K562 (cell line): ENCODE measurements around the gene CDT1. TPM values are rescaled to one million over a fixed set of nuclear protein-coding genes. Genes with fewer than 3 reads are reported as not detected.

ENCODE experiments used
- ATF7 ChIP-seq: fragments of 450-650 bp; IDR thresholded peaks from 2 replicates; pipeline ENCODE4 v1.7.1; 2014; ENCODE audit warnings: mild to moderate bottlenecking, moderate library complexity
- BMI1 ChIP-seq: fragments of 150-350 bp; IDR thresholded peaks from 2 replicates; pipeline ENCODE4 v1.6.1; 2014; ENCODE audit warnings: low read length
- COPS2 ChIP-seq: fragments of 450-650 bp; conservative IDR thresholded peaks from 2 replicates; pipeline ENCODE4 v1.6.1; 2016; ENCODE audit warnings: mild to moderate bottlenecking, moderate library complexity
- HMBOX1 ChIP-seq: sonication (generic); IDR thresholded peaks from 2 replicates; pipeline ENCODE4 v1.6.1; 2016
- MEIS2 ChIP-seq: fragments of 450-650 bp; IDR thresholded peaks from 2 replicates; pipeline ENCODE4 v1.6.1; 2014; ENCODE audit warnings: mild to moderate bottlenecking; ENCODE audit not compliant: partially characterized antibody
- NFE2L1 ChIP-seq: fragments of 450-650 bp; IDR thresholded peaks from 2 replicates; pipeline ENCODE4 v1.6.1; 2016; ENCODE audit warnings: missing genetic modification characterization, low read depth, mild to moderate bottlenecking, missing compliant biosample characterization, moderate library complexity, borderline replicate concordance
- SOX6 ChIP-seq: fragments of 450-650 bp; IDR thresholded peaks from 2 replicates; pipeline ENCODE4 v1.6.1; 2014; ENCODE audit warnings: mild to moderate bottlenecking
- ZBTB40 ChIP-seq, 2 experiments: fragments of 450-650 bp in 1 of 2; sonication (generic) in 1 of 2; formaldehyde crosslinking in 1 of 2; IDR thresholded peaks; 2 replicates each; pipeline versions ENCODE4 v1.7.1 to v1.9.0; 2016 to 2022; ENCODE audit warnings: inconsistent platforms in 1 of 2, mild to moderate bottlenecking in 1 of 2, missing genetic modification reagents in 1 of 2
- ZNF184 ChIP-seq: sonication (generic); formaldehyde crosslinking; IDR thresholded peaks from 2 replicates; pipeline ENCODE4 v1.5.0; 2020; ENCODE audit warnings: missing genetic modification reagents
- ZNF263 ChIP-seq: sonication (generic); formaldehyde crosslinking; IDR thresholded peaks from 2 replicates; pipeline ENCODE4 v1.8.0; 2022; ENCODE audit warnings: mild to moderate bottlenecking, missing genetic modification reagents, borderline replicate concordance
- ZNF384 ChIP-seq: IDR thresholded peaks from 2 replicates; pipeline ENCODE4 v1.6.1; 2012; ENCODE audit warnings: low read depth, low read length, improper control_type of control experiment
- ZSCAN32 ChIP-seq: fragments of 450-650 bp; formaldehyde crosslinking; IDR thresholded peaks from 2 replicates; pipeline ENCODE4 v1.4.0; 2020; ENCODE audit warnings: mild to moderate bottlenecking, moderate library complexity
- polyA plus RNA-seq, 8 experiments: library from polyadenylated mRNA; depleted of rRNA in 4 of 8; stranded (reverse) in 5 of 8; unstranded in 3 of 8; fragments of >200 nt; fragmentation: Nextera tagmentation in 2 of 8; fragmentation: Illumina TruSeq in 1 of 8; extraction: Ambion mirVana in 2 of 8; extraction: Trizol in 1 of 8; gene quantifications; 2 replicates each; pipeline versions ENCODE4 v1.2.1 to v1.2.3, GENCODE V29; 2011 to 2014; ENCODE audit warnings: inconsistent platforms in 1 of 8, missing spikeins in 1 of 8
- total RNA-seq, 7 experiments: library from RNA; depleted of rRNA in 6 of 7; stranded (reverse); fragments of >200 nt in 6 of 7; fragmentation: Illumina TruSeq in 2 of 7; extraction: Trizol in 2 of 7; gene quantifications; 2 replicates each; pipeline versions ENCODE4 v1.2.1 to v1.2.3, GENCODE V29; 2011 to 2021; ENCODE audit warnings: low replicate concordance in 1 of 7
- TF ChIP-seq, protein P1 (sequence below): sonication (generic); formaldehyde crosslinking; IDR thresholded peaks from 2 replicates; pipeline ENCODE4 v1.8.0; 2022; ENCODE audit warnings: mild to moderate bottlenecking, missing genetic modification reagents
- TF ChIP-seq, protein P2 (sequence below): fragments of 250-450 bp; sonication (Bioruptor Pico); IDR thresholded peaks from 2 replicates; pipeline ENCODE4 v1.8.0; 2021; ENCODE audit warnings: moderate library complexity, mild to moderate bottlenecking, inconsistent platforms

The CDT1 gene
- total and polyA plus RNA-seq, 9 of the 15 experiments (the other 6 are each of a cell fraction or from before 2014, with no cell fraction given): 0.92 to 178 (median 14.2) TPM

- TF ChIP-seq HMBOX1 (no peak), SOX6 (0 out of 2 replicates have a peak, but pooled peaks have one; percentile 10), ZBTB40 (IDR thresholded peaks at IDR 0.05) (no peak; the same call in 1 of the 2 replicates), ZBTB40 (CRISPR knock-in tag; IDR thresholded peaks at IDR 0.05) (no peak), ZNF263 (CRISPR knock-in tag) (0 out of 2 replicates have a peak, but pooled peaks have one; percentile 28), ZSCAN32 (CRISPR knock-in tag) (no peak), NFE2L1 (tag) (no peak), ATF7 (peak; percentile 49; the same call in 1 of the 2 replicates), BMI1 (peak; percentile 96), ZNF384 (no peak), MEIS2 (no peak), COPS2 (no peak), ZNF184 (no peak)
- TF ChIP-seq, protein P1, sequence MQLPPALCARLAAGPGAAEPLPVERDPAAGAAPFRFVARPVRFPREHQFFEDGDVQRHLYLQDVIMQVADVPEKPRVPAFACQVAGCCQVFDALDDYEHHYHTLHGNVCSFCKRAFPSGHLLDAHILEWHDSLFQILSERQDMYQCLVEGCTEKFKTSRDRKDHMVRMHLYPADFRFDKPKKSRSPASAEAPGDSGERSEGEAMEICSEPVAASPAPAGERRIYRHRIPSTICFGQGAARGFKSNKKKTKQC: no peak
- TF ChIP-seq, protein P2, sequence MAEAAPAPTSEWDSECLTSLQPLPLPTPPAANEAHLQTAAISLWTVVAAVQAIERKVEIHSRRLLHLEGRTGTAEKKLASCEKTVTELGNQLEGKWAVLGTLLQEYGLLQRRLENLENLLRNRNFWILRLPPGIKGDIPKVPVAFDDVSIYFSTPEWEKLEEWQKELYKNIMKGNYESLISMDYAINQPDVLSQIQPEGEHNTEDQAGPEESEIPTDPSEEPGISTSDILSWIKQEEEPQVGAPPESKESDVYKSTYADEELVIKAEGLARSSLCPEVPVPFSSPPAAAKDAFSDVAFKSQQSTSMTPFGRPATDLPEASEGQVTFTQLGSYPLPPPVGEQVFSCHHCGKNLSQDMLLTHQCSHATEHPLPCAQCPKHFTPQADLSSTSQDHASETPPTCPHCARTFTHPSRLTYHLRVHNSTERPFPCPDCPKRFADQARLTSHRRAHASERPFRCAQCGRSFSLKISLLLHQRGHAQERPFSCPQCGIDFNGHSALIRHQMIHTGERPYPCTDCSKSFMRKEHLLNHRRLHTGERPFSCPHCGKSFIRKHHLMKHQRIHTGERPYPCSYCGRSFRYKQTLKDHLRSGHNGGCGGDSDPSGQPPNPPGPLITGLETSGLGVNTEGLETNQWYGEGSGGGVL (CRISPR knock-in tag): no peak
Measured at GRCh38 chr16:88856828-88857727, 53.5 kb downstream of the CDT1 start, which contains the start of the genes GALNS and TRAPPC2L (continued).
